Spleen (tissue), 7 donors: ENCODE results near the gene MT1X.

Experiments used
- POLR2A ChIP-seq, 3 donors: fragments of 450-650 bp; IDR thresholded peaks; one replicate each; pipeline ENCODE4 v1.5.1; 2017; ENCODE audit warnings: antibody characterized with exemption in 3 of 3, mild to moderate bottlenecking in 1 of 3
- POLR2AphosphoS5 ChIP-seq, 3 donors: sonication (generic); formaldehyde crosslinking; IDR thresholded peaks; one replicate each; pipeline ENCODE4 v1.5.1; 2017; ENCODE audit warnings: antibody characterized with exemption in 3 of 3
- TF ChIP-seq, protein P1 (sequence below), 11 experiments: fragments of 200-600 bp in 7 of 11; fragments of 450-650 bp in 4 of 11; sonication (generic) in 4 of 11; IDR thresholded peaks in 8 of 11; conservative IDR thresholded peaks in 3 of 11; 1 replicate in 7 of 11; 2 replicates in 4 of 11; pipeline versions ENCODE4 v1.4.0 to v1.8.0; 2016 to 2021; ENCODE audit warnings: antibody characterized with exemption in 11 of 11, inconsistent platforms in 4 of 11, mild to moderate bottlenecking in 1 of 11
- donor health status: DM: no; HTN: no; CAD: no; lungs with moderate emphysema.
- donor health status: DM: no; HTN: no; CAD: no.
- donor health status: DM: no; HTN: no; CAD: no.

DNA sequence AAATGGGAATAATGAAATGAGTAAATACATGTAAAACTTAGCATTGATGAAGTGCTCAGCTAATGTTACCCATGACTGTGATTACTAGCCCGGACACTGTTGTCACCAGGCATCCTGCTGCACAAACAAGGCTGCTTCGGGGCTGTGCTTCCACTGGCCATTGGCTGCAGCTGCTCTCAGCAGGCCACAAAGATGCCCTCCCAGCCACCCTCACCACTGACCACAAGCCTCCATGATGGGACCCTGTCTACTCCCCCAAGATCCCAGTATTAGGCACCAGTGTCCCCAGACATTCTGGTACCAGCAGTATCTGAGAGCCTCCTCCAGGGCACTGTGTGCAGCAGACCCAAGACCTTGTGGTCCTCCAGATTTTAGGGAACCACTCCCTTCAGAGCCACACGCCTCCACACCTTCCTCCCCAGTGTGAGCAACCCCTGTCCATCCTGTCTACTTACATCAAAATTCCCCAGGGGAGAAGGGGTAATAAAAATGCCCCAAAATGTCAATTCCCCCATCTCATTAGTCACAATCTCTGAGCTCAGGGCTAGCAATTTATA is 28.0 kb downstream of the MT1X start:
- TF ChIP-seq, protein P1, sequence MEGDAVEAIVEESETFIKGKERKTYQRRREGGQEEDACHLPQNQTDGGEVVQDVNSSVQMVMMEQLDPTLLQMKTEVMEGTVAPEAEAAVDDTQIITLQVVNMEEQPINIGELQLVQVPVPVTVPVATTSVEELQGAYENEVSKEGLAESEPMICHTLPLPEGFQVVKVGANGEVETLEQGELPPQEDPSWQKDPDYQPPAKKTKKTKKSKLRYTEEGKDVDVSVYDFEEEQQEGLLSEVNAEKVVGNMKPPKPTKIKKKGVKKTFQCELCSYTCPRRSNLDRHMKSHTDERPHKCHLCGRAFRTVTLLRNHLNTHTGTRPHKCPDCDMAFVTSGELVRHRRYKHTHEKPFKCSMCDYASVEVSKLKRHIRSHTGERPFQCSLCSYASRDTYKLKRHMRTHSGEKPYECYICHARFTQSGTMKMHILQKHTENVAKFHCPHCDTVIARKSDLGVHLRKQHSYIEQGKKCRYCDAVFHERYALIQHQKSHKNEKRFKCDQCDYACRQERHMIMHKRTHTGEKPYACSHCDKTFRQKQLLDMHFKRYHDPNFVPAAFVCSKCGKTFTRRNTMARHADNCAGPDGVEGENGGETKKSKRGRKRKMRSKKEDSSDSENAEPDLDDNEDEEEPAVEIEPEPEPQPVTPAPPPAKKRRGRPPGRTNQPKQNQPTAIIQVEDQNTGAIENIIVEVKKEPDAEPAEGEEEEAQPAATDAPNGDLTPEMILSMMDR (IDR thresholded peaks at IDR 0.05 in 8 of 11, conservative IDR thresholded peaks at IDR 0.05 in 3 of 11): no peak
- no peak for TF ChIP-seq POLR2A (IDR thresholded peaks at IDR 0.05)
- no peak for TF ChIP-seq POLR2AphosphoS5 (IDR thresholded peaks at IDR 0.05)
